ENCODE measurements around the gene KRT80.

KRT80 gene

DNA sequence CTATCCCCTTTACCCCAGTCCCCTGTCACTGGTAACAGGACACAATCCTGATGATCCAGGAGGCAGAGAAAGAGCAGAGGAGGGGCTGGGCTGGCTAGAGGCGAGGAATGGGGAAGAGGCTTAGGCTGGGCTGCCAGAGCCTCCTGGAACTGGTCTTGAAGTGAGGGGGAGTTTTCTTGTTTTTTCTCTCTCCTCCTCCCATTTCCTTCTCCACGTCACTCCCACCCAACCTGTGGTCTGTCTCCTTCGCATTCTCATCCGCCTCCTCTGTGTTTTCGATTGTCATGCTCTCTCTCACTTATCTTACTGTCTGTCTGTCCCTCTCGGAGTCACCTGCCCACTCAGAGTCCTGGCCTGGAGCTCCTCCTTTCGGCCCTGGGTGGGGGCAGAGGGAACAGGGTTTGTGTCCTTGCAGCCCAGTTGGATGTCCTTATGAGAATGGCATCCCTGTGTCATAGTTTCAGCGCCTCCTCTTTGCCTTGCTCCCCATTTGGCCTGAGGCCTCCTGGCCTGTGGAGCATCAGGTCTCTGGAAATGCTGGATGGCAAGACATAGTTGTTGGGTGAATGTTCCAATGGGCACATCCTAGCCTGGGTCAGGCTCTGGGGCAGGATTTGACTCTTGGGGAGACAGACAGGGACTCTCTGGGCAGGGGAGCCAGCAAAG lies 3.4 kb upstream of the KRT80 start:
- DNase-seq: no peak

DNA sequence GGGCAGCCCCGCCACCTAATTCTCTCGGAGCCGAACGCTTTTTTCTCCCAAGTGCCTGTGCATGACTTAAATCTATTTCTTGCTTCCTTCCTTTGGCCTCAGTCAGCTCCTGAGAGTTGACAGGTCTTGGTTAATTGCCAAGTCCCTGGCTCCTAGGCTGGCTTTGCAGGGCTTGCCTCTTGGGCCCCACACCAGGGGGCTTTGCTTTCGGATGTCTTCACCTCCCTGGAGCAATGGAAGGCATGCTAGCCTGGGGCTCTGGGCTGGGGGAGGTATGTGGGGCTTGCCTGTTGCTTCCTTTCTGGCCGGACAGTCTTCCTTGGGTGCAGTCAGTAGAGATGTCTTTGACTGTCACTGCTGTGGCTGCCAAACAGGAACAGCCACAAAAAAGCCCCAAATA lies 2.2 kb upstream of the KRT80 start:
- no peak for DNase-seq

GRCh38 chr12:52193532-52193931 lies 1.7 kb upstream of the KRT80 start:
- DNase-seq: no peak

DNA sequence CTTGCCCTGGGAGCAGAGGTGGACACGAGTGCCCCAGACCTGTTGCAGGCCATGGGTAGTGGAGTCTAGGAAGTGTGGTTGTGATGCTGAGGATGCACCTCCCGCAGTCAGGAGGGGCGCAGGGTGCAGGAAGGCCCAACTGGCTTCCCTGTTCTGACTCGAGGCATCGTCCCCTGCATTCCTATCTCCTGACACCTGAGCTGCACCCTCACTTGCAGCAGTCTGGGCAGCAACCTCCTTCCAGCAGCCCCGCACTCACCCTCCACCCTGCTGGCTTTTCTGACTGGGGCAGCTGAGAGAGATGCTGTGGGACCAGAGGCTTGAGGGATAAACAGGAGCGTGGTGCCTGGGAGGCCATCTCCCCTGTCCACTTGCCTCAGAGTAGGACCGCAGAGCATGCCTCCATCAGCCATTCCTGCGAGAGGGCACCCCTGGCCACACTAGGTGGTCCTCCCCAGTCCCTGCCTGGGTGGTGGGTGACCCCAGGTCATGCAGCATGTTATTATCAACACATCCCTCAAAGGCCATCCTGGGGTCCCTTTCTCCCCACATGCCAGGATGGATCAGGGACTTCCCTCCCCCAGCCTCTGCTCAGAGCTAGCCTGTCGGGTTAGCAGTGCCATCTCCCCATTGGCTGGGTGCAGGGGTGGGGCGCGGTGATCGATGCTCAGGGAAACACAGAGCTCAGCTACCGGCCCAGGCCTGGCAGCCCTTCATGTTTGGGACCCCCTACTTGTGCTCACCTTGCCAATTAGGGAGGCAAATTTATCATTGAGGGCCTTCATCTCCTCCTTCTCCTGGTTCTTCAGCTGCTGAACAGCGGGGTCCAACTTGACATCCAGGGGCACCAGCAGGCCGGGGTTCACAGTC lies 719 bp downstream of the KRT80 start:
- no peak for DNase-seq

GRCh38 chr12:52189376-52190174 lies 2.2 kb downstream of the KRT80 start:
- DNase-seq: no peak

GRCh38 chr12:52188658-52189057 lies 3.2 kb downstream of the KRT80 start:
- no peak for DNase-seq

DNA sequence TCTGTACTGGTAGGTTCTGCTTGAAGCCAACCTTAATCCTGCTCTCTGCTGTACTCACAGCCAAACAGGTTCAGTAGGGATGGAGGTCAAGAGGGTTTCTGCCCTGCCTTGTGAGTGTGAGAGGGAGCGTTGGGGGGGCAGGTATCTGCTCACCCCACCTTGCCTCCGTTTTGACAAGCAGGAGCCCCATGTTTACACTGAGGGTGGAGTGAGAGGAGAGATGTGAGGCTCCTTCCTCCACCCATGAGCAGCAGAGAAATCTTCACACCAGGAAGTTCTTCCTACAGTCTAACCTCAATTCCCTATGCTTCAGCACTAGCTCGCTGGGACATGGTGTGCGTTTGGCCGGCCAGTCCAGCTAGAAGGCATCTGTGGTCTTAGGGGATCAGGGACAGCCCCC lies 4.2 kb downstream of the KRT80 start:
- DNase-seq: no peak

- DNase-seq: no peak
These were observed 4.6 kb downstream of the KRT80 start for GRCh38 chr12:52187206-52187605.

GRCh38 chr12:52186118-52186840 lies 5.5 kb downstream of the KRT80 start:
- no peak for DNase-seq

DNA sequence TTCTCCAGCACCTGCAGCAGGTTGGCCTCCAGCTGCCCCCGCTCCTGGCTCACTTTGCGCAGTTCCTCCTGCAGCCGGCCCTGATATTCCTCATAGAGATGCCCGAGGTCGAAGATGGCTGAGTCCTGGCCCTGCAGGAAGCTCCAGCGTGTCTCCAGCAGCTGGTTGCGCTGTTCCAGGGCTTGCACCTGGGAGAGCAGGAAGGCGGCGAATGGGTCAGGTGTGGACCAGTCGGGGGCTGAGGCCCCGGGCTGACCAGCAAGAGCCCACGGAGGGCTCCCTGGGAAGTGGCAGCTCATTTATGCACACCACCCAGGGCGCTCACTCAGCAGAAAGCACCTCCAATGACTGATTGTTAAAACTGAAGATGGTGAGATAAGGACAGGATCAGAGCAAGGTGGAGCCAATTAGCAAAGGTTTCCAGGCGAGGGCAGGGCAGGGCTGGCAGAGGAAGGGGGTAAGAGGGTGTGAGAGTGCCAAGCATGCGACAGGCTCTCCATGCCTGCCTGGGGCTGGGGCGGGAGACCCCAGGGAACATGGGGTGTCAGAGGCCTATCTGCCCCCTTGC lies 6.3 kb downstream of the KRT80 start:
- DNase-seq: no peak

DNA sequence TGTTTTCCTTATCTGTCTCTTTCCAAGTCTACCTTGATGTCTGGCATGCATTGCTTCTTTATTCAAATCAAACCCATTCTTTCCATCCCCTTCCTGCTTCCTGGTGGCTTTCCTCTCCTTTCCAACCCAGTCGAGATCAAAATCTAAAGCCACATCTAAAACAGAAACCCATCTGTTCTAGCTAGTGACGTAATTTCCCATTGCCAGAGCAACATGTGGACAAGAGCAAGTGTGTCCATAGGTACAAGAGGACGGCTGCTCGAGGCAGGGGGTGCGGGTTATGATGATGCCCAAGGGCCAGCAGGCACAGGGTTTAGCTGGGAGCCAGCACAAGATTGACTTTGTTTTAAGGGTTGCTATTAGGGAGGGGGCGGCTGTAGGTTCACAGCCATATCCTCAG lies 7.0 kb downstream of the KRT80 start:
- no peak for DNase-seq

DNA sequence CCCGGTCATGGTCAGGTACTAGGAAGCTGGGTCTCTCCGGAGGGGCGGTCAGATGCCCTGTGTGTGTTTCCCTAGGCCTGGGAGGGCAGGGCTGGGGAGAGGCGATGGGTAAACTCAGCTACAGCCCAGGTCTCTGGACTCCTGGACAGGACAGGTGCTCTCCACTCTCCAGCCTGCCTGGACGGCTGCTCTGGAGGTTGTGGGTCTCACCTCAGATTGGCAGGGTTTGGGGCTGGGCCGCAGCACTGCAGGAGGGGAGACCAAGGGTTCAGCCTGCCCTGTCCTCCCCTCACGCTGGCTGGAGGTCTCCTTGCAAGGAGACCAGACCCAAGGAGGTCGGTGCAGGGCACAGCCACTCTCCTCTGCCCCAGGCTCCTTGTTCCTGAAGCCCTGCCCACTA lies 7.8 kb downstream of the KRT80 start:
- no peak for DNase-seq

DNA sequence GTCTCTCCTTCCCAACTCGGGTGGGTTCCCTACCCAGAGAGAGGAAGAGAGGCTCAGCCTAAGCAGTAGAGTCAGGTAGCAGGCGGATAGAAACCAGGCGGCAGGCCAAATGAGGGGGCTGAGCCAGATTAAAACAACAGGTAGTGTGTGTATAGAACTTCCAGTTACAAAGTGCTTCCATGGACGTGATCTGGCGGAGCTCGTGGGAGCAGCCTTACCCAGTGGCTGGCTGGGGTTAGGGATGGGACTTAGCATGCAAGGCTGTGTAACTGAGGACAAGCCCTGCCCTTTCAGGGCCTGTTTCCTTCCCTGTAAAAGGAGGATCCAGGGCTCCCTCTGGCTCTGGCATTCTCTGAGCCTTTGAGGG lies 8.3 kb downstream of the KRT80 start:
- DNase-seq: no peak

DNA sequence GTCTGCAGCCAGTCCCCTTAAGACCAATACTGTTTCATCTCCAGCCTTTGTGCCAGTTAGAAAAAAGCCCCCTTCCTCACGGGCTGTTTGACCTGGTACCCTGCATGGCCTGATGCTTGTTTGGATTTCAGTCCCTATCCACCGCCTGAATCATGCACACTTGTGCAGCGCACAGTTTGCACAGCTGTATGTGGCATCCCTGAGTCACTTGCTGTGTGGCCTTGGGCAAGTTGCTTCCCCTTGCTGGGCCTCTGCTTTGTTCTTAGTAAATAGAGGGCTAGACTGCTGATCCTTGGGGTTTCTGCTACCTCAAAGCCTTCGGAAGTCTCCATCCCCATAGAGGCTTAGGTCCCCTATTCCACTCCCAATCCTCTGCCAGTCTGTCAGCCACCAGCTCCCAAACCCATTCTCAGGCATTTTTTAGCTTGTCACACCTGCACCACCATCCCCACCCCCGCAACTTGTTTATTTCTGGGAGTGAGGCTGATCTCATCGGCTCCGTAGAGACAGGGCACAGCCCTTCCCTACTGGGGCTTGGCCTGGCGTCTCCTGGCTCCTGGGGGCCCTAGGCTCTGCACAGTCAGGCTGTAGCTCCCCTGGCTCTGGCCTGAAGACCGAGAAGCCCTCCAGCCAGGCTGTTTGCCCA lies 8.8 kb downstream of the KRT80 start:
- DNase-seq: no peak

GRCh38 chr12:52182384-52182783 lies 9.4 kb downstream of the KRT80 start:
- DNase-seq: no peak

DNA sequence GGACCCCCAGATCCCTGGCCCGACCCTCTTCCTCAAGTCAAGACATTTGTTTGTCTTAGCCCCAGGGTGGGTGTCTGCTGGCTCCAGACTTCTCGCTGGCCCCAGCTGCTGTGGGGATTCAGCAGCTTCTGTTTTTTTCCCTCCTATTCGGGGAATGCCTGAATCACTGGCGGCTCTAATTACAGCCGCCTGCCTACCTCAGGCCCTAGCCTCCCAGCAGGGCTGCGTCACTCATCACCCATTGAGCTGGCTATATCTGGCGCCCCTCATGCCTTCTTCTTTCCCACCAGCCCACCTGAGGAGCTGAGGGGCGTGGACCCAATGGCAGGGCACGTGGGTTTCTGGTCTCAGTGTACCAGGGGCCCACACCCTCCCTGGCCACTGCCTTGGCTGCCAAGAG lies 10.1 kb downstream of the KRT80 start:
- DNase-seq: no peak

- DNase-seq: no peak
These were observed 10.7 kb downstream of the KRT80 start for GRCh38 chr12:52180971-52181628.

- no peak for DNase-seq
These were observed 12.3 kb downstream of the KRT80 start for GRCh38 chr12:52179396-52179973.

- no peak for DNase-seq
These were observed 12.8 kb downstream of the KRT80 start for GRCh38 chr12:52178984-52179383.

DNA sequence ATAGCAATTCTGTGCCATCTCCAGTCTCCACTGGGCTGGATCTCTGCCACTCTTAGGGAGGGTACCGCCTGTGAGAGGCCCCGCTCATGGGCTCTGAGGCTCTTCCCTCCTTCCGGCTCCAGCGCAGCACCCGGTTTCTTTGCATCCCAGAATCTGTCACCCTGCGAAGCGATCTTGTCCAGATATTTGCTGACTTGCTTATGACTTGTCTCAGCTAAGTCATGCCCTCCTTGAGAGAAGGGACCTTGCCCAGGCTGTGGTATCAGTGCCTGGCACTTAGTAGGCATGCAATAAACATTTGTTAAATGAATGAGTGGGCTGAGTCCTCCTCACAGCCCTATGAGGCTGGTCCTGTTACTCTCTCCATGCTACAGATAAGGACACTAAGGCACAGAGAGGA lies 13.4 kb downstream of the KRT80 start:
- DNase-seq: no peak
